Femur (tissue), 1 donor: Measurements from ENCODE around the gene FOXN4.
A peak's percentile ranks its signal among the peaks of the same experiment; 100 is the strongest.
"Not testable (repeated sequence)": the region's sequence is repeated elsewhere in the genome, so short reads cannot be mapped to it uniquely, and the experiment has no call there.

Source experiments
- DNase-seq: peaks from one replicate; pipeline ENCODE4 v3.0.0-alpha.2; 2017

The FOXN4 gene, protein sequence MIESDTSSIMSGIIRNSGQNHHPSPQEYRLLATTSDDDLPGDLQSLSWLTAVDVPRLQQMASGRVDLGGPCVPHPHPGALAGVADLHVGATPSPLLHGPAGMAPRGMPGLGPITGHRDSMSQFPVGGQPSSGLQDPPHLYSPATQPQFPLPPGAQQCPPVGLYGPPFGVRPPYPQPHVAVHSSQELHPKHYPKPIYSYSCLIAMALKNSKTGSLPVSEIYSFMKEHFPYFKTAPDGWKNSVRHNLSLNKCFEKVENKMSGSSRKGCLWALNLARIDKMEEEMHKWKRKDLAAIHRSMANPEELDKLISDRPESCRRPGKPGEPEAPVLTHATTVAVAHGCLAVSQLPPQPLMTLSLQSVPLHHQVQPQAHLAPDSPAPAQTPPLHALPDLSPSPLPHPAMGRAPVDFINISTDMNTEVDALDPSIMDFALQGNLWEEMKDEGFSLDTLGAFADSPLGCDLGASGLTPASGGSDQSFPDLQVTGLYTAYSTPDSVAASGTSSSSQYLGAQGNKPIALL

DNA sequence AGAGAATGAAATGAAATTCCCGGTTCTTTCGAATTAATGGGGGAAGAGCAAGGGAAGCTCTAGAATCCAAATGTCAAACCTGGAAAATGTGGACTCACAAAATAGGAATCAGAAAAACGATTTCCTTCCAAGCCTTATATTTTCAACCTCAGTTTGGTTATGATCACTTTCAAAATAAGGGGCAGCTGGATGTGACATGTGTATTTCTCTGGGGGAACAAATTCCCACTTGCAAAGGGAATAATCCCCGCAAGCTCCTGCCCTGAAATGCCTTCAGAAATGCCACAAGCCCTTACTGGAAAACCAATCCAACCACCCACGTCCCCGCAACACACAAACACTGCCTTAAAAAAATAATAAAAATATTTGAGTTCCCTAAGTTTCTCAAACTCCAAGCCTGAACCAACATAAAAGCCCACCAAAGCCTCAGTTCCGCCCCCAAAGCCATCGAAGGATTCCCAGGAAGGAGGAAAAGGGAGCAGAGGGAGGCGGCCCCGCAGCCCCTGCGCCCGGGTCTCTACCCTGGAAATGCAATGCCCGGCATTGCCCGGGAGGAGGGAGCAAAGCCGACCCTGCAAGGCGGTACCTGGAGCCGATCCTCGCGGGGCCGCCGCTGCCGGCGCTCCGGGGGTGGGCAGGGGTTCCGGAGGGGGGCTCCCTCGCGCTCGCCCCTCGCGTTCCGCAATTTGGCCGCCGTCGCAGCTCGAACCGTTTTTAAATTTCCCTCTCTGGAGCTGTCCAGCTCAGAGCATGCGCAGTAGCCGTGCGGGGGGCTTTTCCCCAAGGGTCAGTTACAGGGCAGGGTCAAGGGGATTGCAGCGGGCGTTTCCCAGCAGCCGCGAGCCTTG, at the start of gene FOXN4:
Gene FOXN4 (minus strand): TSS at position 751 of the 847 bp plus-strand sequence. CDS start 963 bp downstream, outside the sequence.
- no peak for DNase-seq

DNA sequence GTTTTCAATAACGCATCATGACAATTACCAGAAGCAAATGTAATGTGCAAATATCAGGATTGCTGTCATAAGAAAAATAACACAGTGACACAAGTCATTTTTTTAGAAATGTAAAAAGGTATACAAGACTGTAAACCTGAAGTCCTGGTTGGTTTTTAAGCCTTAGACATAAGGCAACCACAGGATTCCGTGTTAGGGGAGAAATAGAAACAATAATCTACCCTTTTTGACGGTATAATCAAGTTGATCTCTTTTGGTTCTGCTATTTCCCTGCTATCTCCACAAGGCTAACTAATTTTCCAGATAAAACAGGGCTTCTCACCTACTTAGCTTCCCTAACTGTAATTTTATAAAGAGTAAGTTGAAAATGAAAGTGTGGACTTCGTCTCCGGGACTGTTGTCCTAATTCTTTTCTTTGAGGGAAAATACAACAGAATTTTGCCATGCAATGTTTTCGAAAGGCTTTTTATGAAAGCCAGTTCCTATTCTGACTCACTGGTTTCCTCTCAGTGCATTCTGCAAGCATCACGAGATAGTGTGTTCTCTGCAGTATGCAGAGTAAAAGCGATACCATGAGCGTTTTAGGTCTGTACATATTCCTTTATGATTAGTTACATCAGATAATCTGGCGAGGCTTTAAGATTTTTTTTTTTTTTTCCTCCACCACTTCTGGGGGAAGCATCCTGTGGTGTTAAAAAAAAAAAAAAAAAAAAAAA, 49.2 kb upstream of the FOXN4 start:
- DNase-seq = no peak

GRCh38 chr12:109357032-109357431, 47.9 kb upstream of the FOXN4 start:
- DNase-seq = no peak

DNA sequence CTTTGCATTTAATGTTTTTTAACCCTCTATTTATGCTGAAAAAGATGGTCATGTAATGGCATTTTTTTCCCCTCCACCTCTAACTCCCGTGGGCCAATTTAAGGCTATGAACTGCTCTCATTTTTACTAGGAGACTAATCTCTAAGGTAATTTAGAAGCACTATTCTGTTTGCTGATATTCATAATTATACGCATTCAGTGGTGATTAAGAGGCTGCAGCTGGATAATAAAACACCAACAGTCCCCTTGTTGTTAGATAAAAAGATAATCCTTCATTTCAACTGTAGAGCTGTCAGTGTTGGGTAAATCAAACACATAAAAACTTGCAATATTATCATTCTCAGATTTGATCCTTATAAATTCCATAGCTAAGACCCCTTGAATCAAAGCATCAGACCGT, 47.5 kb upstream of the FOXN4 start:
- DNase-seq = no peak

DNA sequence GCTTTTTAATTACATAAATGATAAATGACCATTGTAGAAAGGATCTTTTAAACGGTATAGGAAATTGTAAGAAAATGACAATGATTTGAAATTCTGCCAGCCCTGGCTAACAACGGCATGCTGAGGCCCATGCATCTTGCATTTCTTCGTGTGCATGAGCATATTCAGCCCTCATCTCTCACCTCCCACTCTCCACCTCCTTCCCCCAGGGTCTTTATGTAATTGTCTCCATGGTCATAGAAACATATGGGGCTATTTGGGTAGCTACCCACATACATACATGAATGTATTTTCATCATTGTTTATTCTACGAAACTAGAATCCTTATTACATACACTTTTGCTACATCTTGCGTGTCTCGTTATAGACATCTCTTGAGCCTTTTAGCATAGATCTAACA, 43.1 kb upstream of the FOXN4 start:
- no peak for DNase-seq

DNA sequence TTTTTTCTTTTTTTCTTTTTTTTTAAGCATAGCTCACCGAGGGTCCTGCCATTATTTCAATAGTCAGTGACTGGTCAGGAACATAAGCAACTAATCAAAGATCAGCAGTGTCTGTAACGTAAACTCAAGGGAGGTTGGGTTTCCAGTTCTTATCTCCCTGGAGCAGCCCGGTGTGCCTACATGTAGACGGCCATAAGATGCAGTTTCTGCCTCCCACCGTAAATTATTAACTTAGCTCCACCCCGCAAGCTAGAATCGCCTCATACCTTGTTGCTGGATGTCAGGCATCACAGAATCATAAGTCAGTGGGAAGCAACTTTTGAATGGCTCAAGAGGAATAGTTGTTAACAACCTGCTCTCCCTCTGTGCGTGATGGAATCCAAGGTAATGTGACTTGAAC, 38.5 kb upstream of the FOXN4 start, which contains the start of gene MYO1H:
Gene MYO1H (plus strand): TSS at position 312 of the 400 bp plus-strand sequence. CDS start 61 bp downstream, at position 373.
- DNase-seq = no peak

DNA sequence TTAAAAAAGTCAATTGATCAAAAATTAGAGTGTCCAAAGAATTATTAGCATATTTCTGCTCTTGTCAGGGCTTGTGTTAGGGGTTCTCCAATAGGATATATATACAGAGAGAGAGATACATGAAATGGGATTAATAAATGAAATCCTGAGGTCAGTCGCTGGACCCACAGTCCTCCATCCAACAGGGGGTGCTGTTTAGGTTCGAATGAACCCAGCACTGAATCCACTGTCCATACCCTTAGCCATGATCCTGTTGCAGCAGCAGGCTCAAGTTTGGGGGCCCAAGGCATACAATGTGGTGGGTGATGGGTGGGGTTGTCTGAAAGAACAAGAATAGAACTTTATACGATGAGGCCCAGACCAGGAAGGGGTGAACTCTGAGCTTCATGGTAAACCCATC, 37.8 kb upstream of the FOXN4 start:
- no peak for DNase-seq

DNA sequence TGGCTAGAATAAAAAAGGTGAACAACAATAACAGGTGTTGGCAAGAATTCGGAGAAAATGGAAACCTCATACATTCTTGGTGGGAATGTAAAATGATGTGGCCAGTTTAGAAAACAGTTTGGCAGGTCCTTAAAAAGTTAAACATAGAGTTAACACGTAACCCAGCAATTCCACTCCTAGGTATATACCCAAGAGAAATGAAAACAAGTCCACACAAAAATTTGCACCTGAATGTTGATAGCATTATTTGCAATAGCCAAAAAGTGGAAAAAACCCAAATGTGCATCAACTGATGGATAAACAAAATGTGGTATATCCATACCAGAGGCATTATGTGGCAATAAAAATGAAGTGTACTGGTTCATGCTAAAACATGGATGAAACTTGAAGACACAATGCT, 36.3 kb upstream of the FOXN4 start:
- no peak for DNase-seq

DNA sequence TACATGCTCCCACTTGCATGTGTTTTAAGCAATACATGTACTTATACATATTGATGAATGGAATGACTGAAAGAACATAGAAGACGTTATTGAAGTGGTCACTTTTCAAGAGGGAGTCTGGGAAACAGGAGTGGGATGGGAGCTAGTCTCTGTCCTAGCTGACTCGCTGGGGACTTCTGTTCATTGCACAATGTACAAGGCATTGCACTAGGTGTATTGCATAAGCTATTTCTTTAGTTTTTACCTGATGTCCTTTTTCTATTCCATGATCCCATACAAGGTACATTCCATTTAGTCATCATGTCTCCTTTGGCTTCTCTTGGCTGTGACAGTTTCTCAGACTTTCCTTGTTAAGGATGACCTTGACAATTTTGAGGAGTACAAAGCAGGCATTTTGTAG, 34.6 kb upstream of the FOXN4 start:
- no peak for DNase-seq

GRCh38 chr12:109336593-109336992, 27.5 kb upstream of the FOXN4 start:
- DNase-seq = no peak

DNA sequence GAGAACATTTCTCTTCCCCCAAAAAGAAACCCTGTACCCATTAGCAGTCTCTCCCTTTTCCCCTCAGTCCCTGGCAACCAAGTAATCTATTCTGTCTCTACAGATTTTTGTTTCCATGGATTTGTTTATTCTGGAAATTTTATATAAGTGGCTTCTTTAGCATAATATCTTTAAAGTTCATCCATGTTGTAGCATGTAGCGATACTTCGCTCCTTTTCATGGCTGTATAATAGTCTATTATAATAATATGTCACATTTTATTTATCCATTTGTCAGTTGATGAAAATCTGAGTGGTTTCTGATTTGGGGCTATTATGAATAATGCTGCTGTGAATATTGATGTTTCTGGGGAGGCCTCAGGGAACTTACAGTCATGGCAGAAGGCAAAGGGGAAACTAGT, 25.8 kb upstream of the FOXN4 start:
- no peak for DNase-seq

- no peak for DNase-seq
These were observed 22.3 kb upstream of the FOXN4 start for GRCh38 chr12:109331301-109331952.

GRCh38 chr12:109330282-109331230, 21.5 kb upstream of the FOXN4 start:
- no peak for DNase-seq

- DNase-seq = no peak
These were observed 20.6 kb upstream of the FOXN4 start for GRCh38 chr12:109329686-109330085.

- DNase-seq = no peak
These were observed 19.9 kb upstream of the FOXN4 start for GRCh38 chr12:109329003-109329402.

GRCh38 chr12:109321294-109321693, 12.2 kb upstream of the FOXN4 start:
- not testable (repeated sequence) for DNase-seq

GRCh38 chr12:109310247-109311125, 1.4 kb upstream of the FOXN4 start:
- no peak for DNase-seq

GRCh38 chr12:109309381-109310246, 530 bp upstream of the FOXN4 start:
- DNase-seq = no peak

DNA sequence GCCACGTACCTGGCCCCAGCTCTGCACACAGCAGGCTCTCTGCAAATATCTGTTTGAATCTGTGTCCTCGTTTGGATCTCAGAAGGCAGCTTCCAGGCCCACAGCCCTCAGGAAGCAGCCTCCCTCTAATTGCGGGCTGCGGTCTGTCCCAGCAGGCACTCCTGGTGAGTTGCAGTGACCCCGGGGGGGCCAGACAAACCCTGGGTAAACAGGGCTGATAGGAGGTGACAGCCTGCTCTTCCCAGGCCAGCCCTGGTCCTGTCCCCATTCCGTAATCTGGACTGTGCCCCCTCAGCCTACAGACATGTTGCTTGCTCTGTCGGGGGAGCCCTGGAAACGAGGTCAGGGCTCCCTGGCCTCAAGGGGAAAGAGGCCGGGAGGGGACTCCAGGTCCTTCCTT, 2.0 kb downstream of the FOXN4 start:
- DNase-seq = peak; percentile 44
